GM21786 (cell line): ENCODE data around the gene GPR135.

Experiments used
- ATAC-seq: cut with Tn5 transposase; IDR thresholded peaks from one replicate; pipeline ENCODE4 v1.9.1; 2021; ENCODE audit not compliant: unreplicated experiment

Gene GPR135

GRCh38 chr14:59425322-59425935 is 39.8 kb downstream of the GPR135 start:
- no peak for ATAC-seq

DNA sequence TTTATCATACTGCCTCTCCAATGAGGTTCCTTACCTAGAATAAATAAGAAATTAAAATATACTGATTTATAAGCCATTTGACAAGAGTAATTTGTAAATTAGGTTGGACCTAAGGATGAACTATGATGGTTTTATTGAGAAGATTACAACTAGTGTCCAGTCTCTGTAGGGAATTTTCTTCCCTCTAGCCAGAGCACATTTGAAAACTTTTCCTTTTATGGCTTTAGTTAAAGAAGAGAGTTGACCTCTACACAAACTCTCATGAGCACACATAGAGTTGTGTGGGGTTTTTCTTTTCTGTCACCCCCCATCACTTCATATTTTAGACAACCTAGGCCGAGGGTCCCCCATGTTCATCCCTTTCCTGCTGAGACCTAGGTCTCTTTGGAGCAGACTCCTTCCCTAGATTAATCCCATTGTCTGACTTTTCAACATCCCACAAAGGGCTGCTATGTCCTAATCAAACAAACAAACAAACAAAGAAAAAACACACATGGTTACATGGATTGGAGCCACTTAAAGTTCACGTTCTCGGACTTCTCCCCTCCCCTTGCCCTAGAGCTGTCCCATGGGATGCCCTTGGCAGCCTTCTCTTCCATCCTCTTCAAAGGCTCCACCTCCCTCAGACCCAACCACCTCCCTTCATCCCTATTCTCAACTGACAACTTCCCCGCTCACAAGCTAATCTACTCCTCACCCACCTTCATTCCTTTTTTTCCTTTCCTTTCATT is 40.7 kb downstream of the GPR135 start:
- ATAC-seq: no peak

- no peak for ATAC-seq
Observed at GRCh38 chr14:59422069-59422881, 42.9 kb downstream of the GPR135 start.

DNA sequence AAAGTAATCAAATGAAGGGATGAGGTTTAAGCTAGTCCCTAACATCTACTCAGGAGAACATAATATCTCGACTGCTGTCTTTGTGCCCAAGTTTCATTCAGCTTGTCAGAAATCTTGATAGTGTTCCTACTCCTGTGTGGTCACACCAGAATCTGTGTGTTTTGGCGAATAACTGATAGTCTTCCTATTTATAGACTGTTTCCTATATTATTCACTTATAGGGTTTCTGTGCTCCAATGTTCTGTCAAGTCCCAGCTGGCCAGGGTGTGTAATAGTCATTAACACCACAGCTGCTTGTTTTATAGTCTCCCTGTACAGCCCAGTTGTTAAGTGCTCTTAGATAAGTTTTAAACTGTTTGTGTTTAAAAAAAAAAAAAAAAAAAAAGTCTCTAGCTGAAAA is 45.9 kb downstream of the GPR135 start:
- ATAC-seq: no peak

GRCh38 chr14:59417311-59417710 is 47.9 kb downstream of the GPR135 start:
- ATAC-seq: no peak

GRCh38 chr14:59415836-59416602 is 49.2 kb downstream of the GPR135 start:
- no peak for ATAC-seq
